Measurements from ENCODE around the gene KIF5A. TPM values are rescaled to one million over a fixed set of nuclear protein-coding genes. Genes with fewer than 3 reads are reported as not detected.

The KIF5A gene
- total RNA-seq, 4 donors from 2014 or later = 0.15 to 0.22 (median 0.19) TPM; not detected in 1

GRCh38 chr12:57612711-57613426 is 63.0 kb downstream of the KIF5A start:
- Histone ChIP-seq H3K27ac (no peak overlapping the region), H3K36me3 (peaks cover 0 to 12% (median 0%) of the 10 kb centered on the region in 3 donors), H3K4me1 (peaks cover 10 to 61% (median 11%) of the 10 kb centered on the region in 3 donors), H3K9me3 (no peaks in the 10 kb centered on the region), H3K27me3 (peaks cover 0 to 74% (median 0%) of the 10 kb centered on the region in 4 donors), H3K4me3 (no peak overlapping the region)
- 82 to 94% methylated on average over 6 to 7 of the region's 10 CpGs for WGBS, 2 donors
- intact Hi-C loops (cut with DNase I) = no loop called here
- no peak for DNase-seq
- TF ChIP-seq CTCF (IDR thresholded peaks at IDR 0.05) (no peak), POLR2A (IDR thresholded peaks at IDR 0.05) (no peak)

GRCh38 chr12:57613427-57614109 is 63.7 kb downstream of the KIF5A start:
- Histone ChIP-seq H3K4me1 (peaks cover 10 to 61% (median 11%) of the 10 kb centered on the region in 3 donors), H3K9me3 (no peaks in the 10 kb centered on the region), H3K27me3 (peaks cover 0 to 81% (median 0%) of the 10 kb centered on the region in 4 donors), H3K4me3 (no peak overlapping the region), H3K36me3 (peaks cover 0 to 12% (median 0%) of the 10 kb centered on the region in 3 donors), H3K27ac (no peak overlapping the region)
- 76 to 90% methylated on average over 7 of the region's 10 CpGs for WGBS, 2 donors
- DNase-seq = no peak
- TF ChIP-seq CTCF (IDR thresholded peaks at IDR 0.05) = no peak
- TF ChIP-seq POLR2A (IDR thresholded peaks at IDR 0.05) = no peak
- intact Hi-C loops (cut with DNase I) = no loop called here

- Histone ChIP-seq H3K27ac (no peak overlapping the region), H3K9me3 (no peaks in the 10 kb centered on the region), H3K36me3 (peaks cover 0 to 12% (median 0%) of the 10 kb centered on the region in 3 donors), H3K4me3 (no peak overlapping the region), H3K27me3 (peaks cover 0 to 89% (median 0%) of the 10 kb centered on the region in 4 donors), H3K4me1 (peaks cover 10 to 65% (median 13%) of the 10 kb centered on the region in 3 donors)
- WGBS, 2 donors = 59 to 62% methylated on average over 3 to 9 of the region's 14 CpGs
- no peak for DNase-seq
- intact Hi-C loops (cut with DNase I) = no loop called here
- TF ChIP-seq CTCF (IDR thresholded peaks at IDR 0.05) (no peak), POLR2A (IDR thresholded peaks at IDR 0.05) (no peak)
These were observed 64.5 kb downstream of the KIF5A start for GRCh38 chr12:57614178-57614947.

GRCh38 chr12:57614948-57615500 is 65.2 kb downstream of the KIF5A start:
- TF ChIP-seq CTCF (IDR thresholded peaks at IDR 0.05) (no peak), POLR2A (IDR thresholded peaks at IDR 0.05) (no peak)
- Histone ChIP-seq H3K9me3 (no peaks in the 10 kb centered on the region), H3K4me3 (no peak overlapping the region), H3K27ac (no peak overlapping the region), H3K36me3 (peaks cover 0 to 12% (median 0%) of the 10 kb centered on the region in 3 donors), H3K27me3 (peaks cover 0 to 94% (median 5%) of the 10 kb centered on the region in 4 donors), H3K4me1 (peaks cover 10 to 70% (median 17%) of the 10 kb centered on the region in 3 donors)
- no peak for DNase-seq
- intact Hi-C loops (cut with DNase I) = no loop called here
- 73 to 78% methylated on average over 6 to 9 of the region's 11 CpGs for WGBS, 2 donors
